Activated naive CD4-positive, alpha-beta T cell (primary cell): Measurements from ENCODE around the gene ATP1A3.
A peak's percentile ranks its signal among the peaks of the same experiment; 100 is the strongest.
"Not testable (repeated sequence)": the region's sequence is repeated elsewhere in the genome, so short reads cannot be mapped to it uniquely, and the experiment has no call there.

ENCODE experiments used
- DNase-seq, 4 experiments: peaks; one replicate each; lab custom pipeline; 2025; lab: John Stamatoyannopoulos, UW

Gene ATP1A3

GRCh38 chr19:42010245-42011126, 16.5 kb upstream of the ATP1A3 start:
- DNase-seq: no peak

DNA sequence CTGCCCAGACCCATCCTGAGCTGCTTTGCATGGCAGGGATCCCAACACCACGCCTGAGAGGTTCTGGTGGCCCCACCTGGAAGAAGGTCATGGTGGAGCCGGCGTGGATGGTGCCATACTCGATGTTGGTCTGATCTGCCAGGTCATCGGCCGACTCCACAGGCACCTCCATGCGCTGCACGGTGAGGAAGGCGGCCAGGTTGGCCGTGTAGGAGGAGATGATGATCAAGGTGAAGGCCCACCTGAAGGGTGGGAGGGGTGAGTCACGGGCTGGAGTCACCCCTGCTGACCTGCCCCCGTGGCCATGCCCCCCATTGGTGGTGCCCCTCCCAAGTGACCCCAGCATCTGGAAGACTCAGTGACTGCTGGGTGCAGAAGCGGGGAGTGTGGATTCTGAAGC, 12.5 kb upstream of the ATP1A3 start:
- DNase-seq: no peak

DNA sequence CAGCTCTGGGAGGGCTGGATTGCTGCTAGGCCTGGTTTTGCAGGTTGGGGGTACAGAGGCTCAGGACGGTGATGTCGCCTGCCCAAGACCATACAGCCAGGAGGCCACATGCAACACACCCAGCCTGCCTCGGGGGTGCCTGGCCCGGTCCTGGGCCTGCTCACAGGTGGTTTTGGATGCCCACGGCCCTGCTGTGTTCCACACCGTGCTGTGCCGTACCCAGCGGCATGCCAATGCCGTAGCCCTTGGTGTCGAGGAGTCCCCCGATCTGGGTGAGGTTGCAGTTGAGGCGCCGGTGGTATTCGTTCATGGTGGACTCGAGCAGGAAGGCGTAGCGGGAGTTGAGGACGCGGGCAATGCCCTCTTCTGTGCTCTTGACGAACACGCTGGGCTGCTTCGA, 11.5 kb upstream of the ATP1A3 start:
- no peak for DNase-seq

GRCh38 chr19:42003506-42004294, 9.7 kb upstream of the ATP1A3 start:
- no peak for DNase-seq

DNA sequence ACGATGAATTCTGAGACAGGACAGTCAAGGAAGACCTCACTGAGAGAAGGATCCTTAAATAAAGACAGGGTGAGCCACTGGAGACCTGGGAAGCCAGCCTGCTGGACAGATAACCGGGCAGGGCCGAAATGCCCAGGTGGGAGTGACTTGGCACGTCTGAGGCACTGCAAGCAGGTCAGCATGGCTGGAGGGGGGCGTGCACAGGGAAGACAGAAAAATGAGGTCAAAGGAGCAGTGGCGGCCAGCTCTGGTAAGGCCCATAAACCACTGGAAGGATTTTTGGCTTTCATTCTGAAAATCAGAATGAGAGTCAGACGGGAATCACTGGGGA, 5.8 kb upstream of the ATP1A3 start:
- no peak for DNase-seq

DNA sequence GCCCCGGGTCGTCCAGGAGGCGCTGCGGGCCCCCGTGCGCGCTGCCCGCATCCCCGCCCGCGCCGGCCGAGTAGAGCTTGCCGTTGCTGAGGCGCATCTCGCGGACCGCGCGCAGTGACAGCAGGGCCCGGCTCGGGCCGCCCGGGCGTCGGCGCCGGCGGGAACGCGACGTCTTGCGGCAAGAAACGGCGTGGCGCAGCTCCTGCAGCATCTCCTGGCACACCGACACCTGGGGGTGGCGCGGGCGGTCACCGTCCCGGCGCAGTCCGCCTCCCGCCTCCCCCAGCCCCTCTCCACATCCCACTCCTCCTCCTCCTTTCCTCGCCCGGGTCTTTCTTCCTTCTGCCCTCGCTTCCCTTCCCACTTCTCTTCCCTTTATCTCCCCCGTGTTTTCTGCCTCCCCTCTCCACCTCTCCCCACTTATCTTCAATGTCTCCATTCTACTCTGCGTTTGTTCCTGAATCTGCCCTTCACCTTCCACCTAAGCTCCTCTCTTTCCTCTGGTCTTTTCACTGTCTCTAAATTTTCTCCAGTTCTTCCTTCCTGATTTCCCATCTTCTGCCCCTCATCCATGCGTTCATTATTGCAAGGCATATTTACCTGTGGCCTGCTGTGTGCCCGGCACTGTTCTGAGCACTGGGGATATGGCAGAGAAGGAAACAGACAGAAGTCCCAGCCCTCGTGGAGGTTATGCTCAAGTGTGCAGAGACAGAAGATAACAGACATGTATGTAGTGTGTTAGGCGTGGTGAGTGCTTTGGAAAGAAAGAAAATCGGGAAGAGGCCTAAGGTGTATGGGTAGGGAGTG, 5.2 kb upstream of the ATP1A3 start:
- no peak for DNase-seq

- peak in 1 of 4 experiments; percentile 22 for DNase-seq
These were observed 4.4 kb upstream of the ATP1A3 start for GRCh38 chr19:41998246-41999020.

- no peak for DNase-seq
These were observed 3.8 kb upstream of the ATP1A3 start for GRCh38 chr19:41997851-41998229.

- peak in 1 of 4 experiments; percentile 31 for DNase-seq
These were observed 3.3 kb upstream of the ATP1A3 start for GRCh38 chr19:41997121-41997850.

GRCh38 chr19:41995959-41996797, 2.1 kb upstream of the ATP1A3 start:
- no peak for DNase-seq

GRCh38 chr19:41994994-41995958, 1.2 kb upstream of the ATP1A3 start:
- no peak for DNase-seq

- no peak for DNase-seq
These were observed 516 bp upstream of the ATP1A3 start for GRCh38 chr19:41994521-41994971.

GRCh38 chr19:41991925-41992569, 2.0 kb downstream of the ATP1A3 start:
- not testable (repeated sequence) for DNase-seq

- DNase-seq: no peak
These were observed 3.0 kb downstream of the ATP1A3 start for GRCh38 chr19:41991025-41991424.

- DNase-seq: no peak
These were observed 3.4 kb downstream of the ATP1A3 start for GRCh38 chr19:41990615-41991014.

- DNase-seq: no peak
These were observed 4.0 kb downstream of the ATP1A3 start for GRCh38 chr19:41990028-41990427.

DNA sequence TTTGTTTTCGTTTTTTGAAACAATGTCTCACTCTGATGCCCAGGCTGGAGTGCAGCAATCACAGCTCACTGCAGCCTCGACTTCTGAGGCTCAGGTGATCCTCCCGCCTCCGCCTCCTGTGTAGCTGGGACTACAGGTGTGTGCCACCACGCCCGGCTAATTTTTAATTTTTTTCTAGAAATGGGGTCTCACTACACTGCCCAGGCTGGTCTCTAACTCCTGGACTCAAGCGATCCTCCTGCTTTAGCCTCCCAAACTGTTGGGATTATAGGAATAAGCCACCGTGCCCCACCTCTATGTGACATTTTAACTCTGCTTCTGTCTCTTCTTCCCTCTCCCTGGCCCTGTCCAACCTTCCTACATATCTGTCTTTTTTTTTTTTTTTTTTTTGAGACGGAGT, 5.1 kb downstream of the ATP1A3 start:
- no peak for DNase-seq

- DNase-seq: no peak
These were observed 6.7 kb downstream of the ATP1A3 start for GRCh38 chr19:41987141-41987860.
